ENCODE data around the gene IMPG2. TPM values are rescaled to one million over a fixed set of nuclear protein-coding genes. Genes with fewer than 3 reads are reported as not detected.

Gene IMPG2
- total RNA-seq, 6 experiments from 2014 or later, result 0.05 to 0.12 (median 0.09) TPM

GRCh38 chr3:101279765-101280385, 40.5 kb downstream of the IMPG2 start:
- intact Hi-C loops (cut with DNase I), result no loop called here

DNA sequence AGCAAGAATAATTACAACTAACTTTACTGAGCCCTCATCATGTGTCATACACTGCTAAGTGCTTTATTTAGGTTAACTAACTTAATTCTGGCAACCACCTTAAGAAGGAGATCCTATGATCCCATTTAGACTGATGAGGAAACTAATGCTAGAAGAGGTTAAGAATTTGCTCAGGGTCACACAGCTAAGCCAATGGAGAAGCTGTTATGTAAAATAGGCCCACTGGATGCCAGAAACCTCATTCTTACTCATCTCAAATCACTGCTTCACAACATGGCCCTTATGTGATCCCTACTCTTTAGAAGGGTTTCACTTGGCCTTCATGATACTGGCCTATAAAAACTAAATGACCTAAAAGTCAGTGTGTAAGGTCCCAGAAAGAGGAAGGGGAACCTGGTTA, 41.2 kb downstream of the IMPG2 start:
- intact Hi-C loops (cut with DNase I), result no loop called here
- no peak for TF ChIP-seq CTCF (IDR thresholded peaks at IDR 0.05)
- TF ChIP-seq POLR2A (IDR thresholded peaks at IDR 0.05), result no peak
- DNase-seq (no peak), ATAC-seq (no peak)
- no peak overlapping the region for H3K4me3 ChIP-seq
- no peaks in the 10 kb centered on the region for H3K9me3 ChIP-seq
- H3K36me3 ChIP-seq, result no peaks in the 10 kb centered on the region
- no peaks in the 10 kb centered on the region for H3K27me3 ChIP-seq
- no peaks in the 10 kb centered on the region for H3K4me1 ChIP-seq
- H3K27ac ChIP-seq, result no peak overlapping the region

More at GRCh38 chr3:101279765-101280385, 40.5 kb downstream of the IMPG2 start:
- 82% methylated on average over 1 of the region's 1 CpG for WGBS (ENCODE audit: insufficient coverage, low coverage, low lambda C conversion rate, missing lambda C conversion rate)
- Histone ChIP-seq H3K36me3 (no peaks in the 10 kb centered on the region), H3K9me3 (no peaks in the 10 kb centered on the region), H3K4me3 (no peak overlapping the region), H3K27ac (no peak overlapping the region), H3K4me1 (no peaks in the 10 kb centered on the region), H3K27me3 (no peaks in the 10 kb centered on the region)
- DNase-seq (no peak), ATAC-seq (no peak)
- TF ChIP-seq POLR2A (IDR thresholded peaks at IDR 0.05) (no peak), CTCF (IDR thresholded peaks at IDR 0.05) (no peak)

DNA sequence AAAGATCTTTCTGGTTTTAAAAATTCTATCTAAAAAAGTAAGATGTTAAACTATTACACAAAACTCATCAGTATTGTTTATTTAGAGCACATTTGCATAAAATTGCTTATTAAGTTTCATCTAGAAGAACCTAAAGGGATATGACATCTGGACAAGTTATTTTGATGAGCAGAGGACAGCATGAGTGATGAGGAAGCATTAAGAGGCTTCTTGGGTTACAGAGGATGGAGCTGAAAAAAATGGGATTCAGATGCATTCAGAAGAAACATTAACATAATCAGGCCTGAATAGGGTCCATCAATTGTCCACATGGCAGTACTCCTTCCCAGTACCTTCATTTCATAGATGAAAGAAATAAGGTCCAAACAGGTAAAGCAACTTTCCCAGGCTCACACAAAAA, 41.6 kb downstream of the IMPG2 start:
- H3K27me3 ChIP-seq, result no peaks in the 10 kb centered on the region
- no peaks in the 10 kb centered on the region for H3K4me1 ChIP-seq
- H3K9me3 ChIP-seq, result no peaks in the 10 kb centered on the region
- no peak overlapping the region for H3K4me3 ChIP-seq
- intact Hi-C loops (cut with DNase I), result no loop called here
- no peak overlapping the region for H3K27ac ChIP-seq
- DNase-seq, result no peak
- no peaks in the 10 kb centered on the region for H3K36me3 ChIP-seq
- ATAC-seq, result no peak
- no peak for TF ChIP-seq POLR2A (IDR thresholded peaks at IDR 0.05)
- TF ChIP-seq CTCF (IDR thresholded peaks at IDR 0.05), result no peak

DNA sequence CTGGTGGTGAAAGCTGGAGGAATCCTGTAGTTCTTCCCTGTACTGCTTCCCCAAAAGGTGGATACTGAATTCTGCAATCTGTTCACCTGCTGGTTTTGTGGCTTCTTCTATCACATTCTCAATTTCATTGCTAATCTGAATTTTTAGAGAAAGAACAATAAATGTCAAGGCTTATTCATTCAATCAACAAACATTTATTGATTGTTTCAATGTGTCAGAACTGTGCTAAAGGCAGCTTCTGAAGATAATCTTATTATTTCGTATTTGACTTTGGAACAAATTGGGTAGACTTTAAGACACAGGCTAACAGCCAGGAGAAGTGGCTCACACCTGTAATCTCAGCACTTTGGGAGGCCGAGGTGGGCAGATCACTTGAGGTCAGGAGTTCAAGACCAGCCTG, 46.8 kb downstream of the IMPG2 start:
- no peak overlapping the region for H3K27ac ChIP-seq
- WGBS (ENCODE audit: insufficient coverage, low coverage, low lambda C conversion rate, missing lambda C conversion rate), result 86% methylated on average over 2 of the region's 2 CpGs
- intact Hi-C loops (cut with DNase I), result no loop called here
- ATAC-seq (no peak), DNase-seq (no peak)
- TF ChIP-seq POLR2A (IDR thresholded peaks at IDR 0.05) (no peak), CTCF (IDR thresholded peaks at IDR 0.05) (no peak)
- no peaks in the 10 kb centered on the region for H3K4me1 ChIP-seq
- H3K4me3 ChIP-seq, result no peak overlapping the region
- no peaks in the 10 kb centered on the region for H3K36me3 ChIP-seq
- H3K27me3 ChIP-seq, result no peaks in the 10 kb centered on the region
- no peaks in the 10 kb centered on the region for H3K9me3 ChIP-seq

DNA sequence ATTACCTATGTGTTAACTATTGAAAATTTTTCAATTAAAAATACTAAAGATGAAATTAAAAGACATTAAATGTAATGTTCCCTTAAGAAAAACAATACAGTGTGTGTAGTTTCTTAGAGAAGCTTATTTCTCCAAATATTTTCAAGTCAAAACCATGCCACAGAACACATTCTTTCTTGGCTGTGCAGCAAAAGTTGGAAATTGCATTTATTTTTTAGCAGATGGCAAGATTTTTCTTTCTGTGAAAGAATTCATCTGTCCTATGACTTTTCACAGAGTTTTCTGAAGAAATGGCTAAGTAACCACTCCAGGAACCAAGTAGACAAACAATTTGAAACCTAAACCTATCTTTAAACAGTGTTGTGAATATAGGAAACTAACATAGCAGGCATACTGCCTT, 47.2 kb downstream of the IMPG2 start:
- intact Hi-C loops (cut with DNase I), result no loop called here
- Histone ChIP-seq H3K27ac (no peak overlapping the region), H3K36me3 (no peaks in the 10 kb centered on the region), H3K4me3 (no peak overlapping the region), H3K27me3 (no peaks in the 10 kb centered on the region), H3K9me3 (no peaks in the 10 kb centered on the region), H3K4me1 (no peaks in the 10 kb centered on the region)
- TF ChIP-seq CTCF (IDR thresholded peaks at IDR 0.05) (no peak), POLR2A (IDR thresholded peaks at IDR 0.05) (no peak)
- no peak for DNase-seq
- ATAC-seq, result no peak

All from right lobe of liver (tissue), 6 donors.